ENCODE results near the gene CRACR2A.

The CRACR2A gene

GRCh38 chr12:3669594-3669993, 83.3 kb downstream of the CRACR2A start:
- no peak for DNase-seq (ENCODE audit: low read depth)
- TF ChIP-seq MYC (IDR thresholded peaks at IDR 0.05; ENCODE audit: low read depth, low read length): no peak

GRCh38 chr12:3668479-3669165, 84.3 kb downstream of the CRACR2A start:
- no peak for TF ChIP-seq POLR2A (IDR thresholded peaks at IDR 0.05; ENCODE audit: extremely low read depth, insufficient read length)
- no peak for TF ChIP-seq CTCF (IDR thresholded peaks at IDR 0.05; ENCODE audit: low read depth, low read length)
- no peak for TF ChIP-seq MAX (IDR thresholded peaks at IDR 0.05; ENCODE audit: low read depth, low read length)
- TF ChIP-seq MYC (IDR thresholded peaks at IDR 0.05; ENCODE audit: low read depth, low read length): no peak
- no peak for DNase-seq (ENCODE audit: low read depth)
- H3K4me3 ChIP-seq (ENCODE audit: low read depth, low read length): no peak overlapping the region

More at GRCh38 chr12:3669594-3669993, 83.3 kb downstream of the CRACR2A start:
- no peak overlapping the region for H3K4me3 ChIP-seq (ENCODE audit: low read depth, low read length)

- TF ChIP-seq MYC (IDR thresholded peaks at IDR 0.05; ENCODE audit: low read depth, low read length) (no peak), CTCF (IDR thresholded peaks at IDR 0.05; ENCODE audit: low read depth, low read length) (no peak), MAX (IDR thresholded peaks at IDR 0.05; ENCODE audit: low read depth, low read length) (no peak), POLR2A (IDR thresholded peaks at IDR 0.05; ENCODE audit: extremely low read depth, insufficient read length) (no peak)
- DNase-seq (ENCODE audit: low read depth): no peak
- no peak overlapping the region for H3K4me3 ChIP-seq (ENCODE audit: low read depth, low read length)
Measured at GRCh38 chr12:3667485-3667884, 85.4 kb downstream of the CRACR2A start.

- no peak for DNase-seq (ENCODE audit: low read depth)
- H3K4me3 ChIP-seq (ENCODE audit: low read depth, low read length): no peak overlapping the region
- no peak for TF ChIP-seq MAX (IDR thresholded peaks at IDR 0.05; ENCODE audit: low read depth, low read length)
- TF ChIP-seq CTCF (IDR thresholded peaks at IDR 0.05; ENCODE audit: low read depth, low read length): no peak
- TF ChIP-seq MYC (IDR thresholded peaks at IDR 0.05; ENCODE audit: low read depth, low read length): no peak
- no peak for TF ChIP-seq POLR2A (IDR thresholded peaks at IDR 0.05; ENCODE audit: extremely low read depth, insufficient read length)
Measured at GRCh38 chr12:3666441-3666840, 86.5 kb downstream of the CRACR2A start.

- TF ChIP-seq MYC (IDR thresholded peaks at IDR 0.05; ENCODE audit: low read depth, low read length) (no peak), CTCF (IDR thresholded peaks at IDR 0.05; ENCODE audit: low read depth, low read length) (no peak), POLR2A (IDR thresholded peaks at IDR 0.05; ENCODE audit: extremely low read depth, insufficient read length) (no peak), MAX (IDR thresholded peaks at IDR 0.05; ENCODE audit: low read depth, low read length) (no peak)
- peak; percentile 52 for DNase-seq (ENCODE audit: low read depth)
- H3K4me3 ChIP-seq (ENCODE audit: low read depth, low read length): no peak overlapping the region
Measured at GRCh38 chr12:3662521-3662921, 90.4 kb downstream of the CRACR2A start.

GRCh38 chr12:3661028-3661427, 91.9 kb downstream of the CRACR2A start:
- DNase-seq (ENCODE audit: low read depth): no peak
- no peak overlapping the region for H3K4me3 ChIP-seq (ENCODE audit: low read depth, low read length)
- TF ChIP-seq MAX (IDR thresholded peaks at IDR 0.05; ENCODE audit: low read depth, low read length) (no peak), MYC (IDR thresholded peaks at IDR 0.05; ENCODE audit: low read depth, low read length) (no peak), CTCF (IDR thresholded peaks at IDR 0.05; ENCODE audit: low read depth, low read length) (no peak), POLR2A (IDR thresholded peaks at IDR 0.05; ENCODE audit: extremely low read depth, insufficient read length) (no peak)

Data from NB4 (cell line).